Activated T-cell treated with anti-CD3 and anti-CD28 coated beads, Interleukin-2, amount 50 U/mL, for 24 hours (primary cell): ENCODE measurements around the gene SLC6A15.
A peak's percentile ranks its signal among the peaks of the same experiment; 100 is the strongest.

ENCODE experiments used
- DNase-seq: peaks from one replicate; pipeline ENCODE4 v3.0.0-alpha.2; 2020
- H3K27ac Mint-ChIP-seq: 2 replicates; pipeline ENCODE4 v1.8.0; 2020; ENCODE audit warnings: mild to moderate bottlenecking, mixed read lengths
- H3K27me3 Mint-ChIP-seq: 2 replicates; pipeline ENCODE4 v1.8.0; 2020; ENCODE audit warnings: mixed read lengths
- H3K36me3 Mint-ChIP-seq: 2 replicates; pipeline ENCODE4 v1.8.0; 2020; ENCODE audit warnings: low read depth, mixed read lengths
- H3K4me1 Mint-ChIP-seq: 2 replicates; pipeline ENCODE4 v1.8.0; 2020; ENCODE audit warnings: low read depth, mixed read lengths
- H3K4me3 Mint-ChIP-seq: 2 replicates; pipeline ENCODE4 v1.8.0; 2020; ENCODE audit warnings: mild to moderate bottlenecking, moderate library complexity, mixed read lengths
- H3K9me3 Mint-ChIP-seq: 2 replicates; pipeline ENCODE4 v1.8.0; 2020; ENCODE audit warnings: mixed read lengths

Gene SLC6A15

GRCh38 chr12:84910549-84911241, 1.9 kb downstream of the SLC6A15 start:
- H3K27me3 Mint-ChIP-seq, result peaks cover 44% of the 10 kb centered on the region
- no peak for DNase-seq
- peaks cover 17% of the 10 kb centered on the region for H3K4me1 Mint-ChIP-seq
- no peaks in the 10 kb centered on the region for H3K9me3 Mint-ChIP-seq
- no peak overlapping the region for H3K27ac Mint-ChIP-seq
- peak overlapping the region; percentile 67 for H3K4me3 Mint-ChIP-seq
- H3K36me3 Mint-ChIP-seq, result no peaks in the 10 kb centered on the region

DNA sequence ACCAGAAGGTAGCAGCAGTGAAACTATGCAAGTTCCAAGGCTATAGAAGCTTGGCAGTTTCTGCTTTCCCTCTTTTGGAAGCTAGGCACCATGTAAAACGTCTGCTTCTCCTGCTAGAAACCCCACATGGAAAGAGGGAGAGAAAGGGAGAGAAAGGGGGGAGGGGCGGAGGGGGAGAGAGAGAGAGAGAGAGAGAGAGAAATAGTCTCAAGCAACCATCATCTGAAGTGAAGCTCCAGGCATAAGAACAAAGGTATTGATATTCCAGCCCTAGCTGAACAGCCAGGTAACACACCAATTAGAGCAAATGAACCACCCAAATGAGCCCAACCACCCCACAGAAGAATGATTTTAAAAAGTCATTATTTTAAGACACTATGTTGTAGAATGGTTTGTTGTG, 8.5 kb downstream of the SLC6A15 start:
- H3K4me1 Mint-ChIP-seq, result no peaks in the 10 kb centered on the region
- no peak overlapping the region for H3K27ac Mint-ChIP-seq
- H3K4me3 Mint-ChIP-seq, result no peak overlapping the region
- no peaks in the 10 kb centered on the region for H3K36me3 Mint-ChIP-seq
- H3K9me3 Mint-ChIP-seq, result no peaks in the 10 kb centered on the region
- no peak for DNase-seq
- no peaks in the 10 kb centered on the region for H3K27me3 Mint-ChIP-seq

GRCh38 chr12:84891106-84891838, 21.3 kb downstream of the SLC6A15 start:
- Mint-ChIP-seq H3K9me3 (no peaks in the 10 kb centered on the region), H3K36me3 (no peaks in the 10 kb centered on the region), H3K27ac (no peak overlapping the region), H3K4me1 (no peaks in the 10 kb centered on the region), H3K4me3 (no peak overlapping the region), H3K27me3 (no peaks in the 10 kb centered on the region)
- no peak for DNase-seq

DNA sequence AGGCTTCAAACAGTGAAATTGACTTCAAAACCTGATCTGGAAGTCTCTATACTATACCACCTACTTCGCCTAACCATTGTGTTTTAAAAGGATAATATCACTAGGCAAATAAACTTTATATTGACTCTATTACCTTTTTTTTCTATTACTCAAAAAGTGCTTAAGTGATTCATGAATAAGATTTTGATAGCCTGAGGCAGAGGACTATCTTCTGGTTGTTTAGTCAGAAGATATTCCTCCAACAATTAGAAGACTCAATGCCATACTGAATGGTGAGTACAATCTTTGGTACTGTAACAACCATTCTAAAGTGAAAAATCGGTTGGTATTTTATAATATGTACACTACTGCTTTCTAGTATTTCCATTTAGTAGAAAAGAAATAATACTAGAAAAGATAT, 22.8 kb downstream of the SLC6A15 start:
- no peak for DNase-seq
- Mint-ChIP-seq H3K9me3 (no peaks in the 10 kb centered on the region), H3K36me3 (no peaks in the 10 kb centered on the region), H3K4me1 (no peaks in the 10 kb centered on the region), H3K27ac (no peak overlapping the region), H3K4me3 (no peak overlapping the region), H3K27me3 (no peaks in the 10 kb centered on the region)

DNA sequence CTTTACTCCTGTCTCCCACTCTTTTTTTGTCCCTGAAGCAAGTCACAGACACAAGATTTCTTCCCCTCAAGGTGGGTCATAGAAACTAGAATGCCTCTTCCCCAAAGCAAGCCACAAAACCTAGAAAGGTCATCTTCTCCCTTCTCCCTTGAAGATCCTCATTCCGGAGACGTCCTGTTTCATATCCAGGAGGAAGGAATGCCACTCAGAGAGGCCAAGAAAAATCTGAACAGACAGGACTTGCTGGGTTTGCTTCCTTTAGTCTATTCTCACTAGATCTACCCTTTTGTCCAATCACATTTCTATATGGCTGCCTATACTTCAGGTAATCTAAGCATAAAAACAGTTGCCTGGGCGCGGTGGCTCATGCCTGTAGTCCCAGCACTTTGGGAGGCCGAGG, 23.7 kb downstream of the SLC6A15 start:
- Mint-ChIP-seq H3K27ac (no peak overlapping the region), H3K36me3 (no peaks in the 10 kb centered on the region), H3K4me1 (no peaks in the 10 kb centered on the region), H3K9me3 (no peaks in the 10 kb centered on the region), H3K27me3 (no peaks in the 10 kb centered on the region), H3K4me3 (no peak overlapping the region)
- DNase-seq, result no peak

- Mint-ChIP-seq H3K36me3 (no peaks in the 10 kb centered on the region), H3K27me3 (peaks cover 3% of the 10 kb centered on the region), H3K4me1 (no peaks in the 10 kb centered on the region), H3K4me3 (no peak overlapping the region), H3K9me3 (no peaks in the 10 kb centered on the region), H3K27ac (no peak overlapping the region)
- DNase-seq, result no peak
Measured at GRCh38 chr12:84877340-84877739, 35.3 kb downstream of the SLC6A15 start.

- no peaks in the 10 kb centered on the region for H3K9me3 Mint-ChIP-seq
- no peaks in the 10 kb centered on the region for H3K4me1 Mint-ChIP-seq
- no peak overlapping the region for H3K27ac Mint-ChIP-seq
- no peaks in the 10 kb centered on the region for H3K36me3 Mint-ChIP-seq
- H3K27me3 Mint-ChIP-seq, result peaks cover 3% of the 10 kb centered on the region
- H3K4me3 Mint-ChIP-seq, result no peak overlapping the region
- DNase-seq, result no peak
Measured at GRCh38 chr12:84875241-84875640, 37.4 kb downstream of the SLC6A15 start.

DNA sequence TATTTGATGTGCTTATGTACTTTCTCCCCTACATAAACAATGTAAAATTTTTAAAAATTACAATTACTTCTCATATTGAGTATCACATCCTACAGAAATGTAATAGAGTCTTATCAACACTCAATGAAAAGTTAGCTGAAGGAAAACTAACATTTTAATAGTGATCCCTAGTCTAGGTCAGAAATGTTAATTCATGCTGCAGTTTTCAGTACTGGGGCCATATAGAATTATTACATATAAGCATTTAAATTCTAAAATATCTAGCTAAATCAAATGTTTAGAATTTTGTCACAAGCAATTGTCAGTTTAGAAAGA, 37.8 kb downstream of the SLC6A15 start:
- Mint-ChIP-seq H3K9me3 (no peaks in the 10 kb centered on the region), H3K4me1 (no peaks in the 10 kb centered on the region)

GRCh38 chr12:84874125-84874824, 38.3 kb downstream of the SLC6A15 start:
- DNase-seq, result no peak
- H3K9me3 Mint-ChIP-seq, result no peaks in the 10 kb centered on the region
- no peaks in the 10 kb centered on the region for H3K36me3 Mint-ChIP-seq

More for the DNA sequence above, 37.8 kb downstream of the SLC6A15 start:
- Mint-ChIP-seq H3K36me3 (no peaks in the 10 kb centered on the region), H3K27me3 (peaks cover 3% of the 10 kb centered on the region), H3K4me3 (no peak overlapping the region), H3K27ac (no peak overlapping the region)
- DNase-seq, result no peak

DNA sequence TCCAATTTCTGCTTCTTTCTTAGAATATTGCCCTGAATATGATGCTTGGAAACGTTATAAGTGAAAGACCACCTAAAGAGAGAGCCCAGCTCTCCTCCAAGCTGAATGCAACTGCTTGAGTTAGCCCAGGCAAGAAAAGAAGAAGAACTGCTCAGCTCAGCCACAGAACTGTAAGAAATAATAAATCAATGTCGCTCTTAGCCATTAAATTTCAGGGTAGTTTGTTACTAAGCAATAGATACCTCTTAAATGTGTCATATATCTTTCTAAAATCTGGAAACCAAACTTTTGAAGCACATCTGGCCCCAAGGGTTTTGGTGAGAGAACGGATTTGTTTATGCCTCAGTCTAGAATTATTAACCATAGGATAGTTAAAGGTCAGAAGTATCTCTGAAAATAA, 50.4 kb downstream of the SLC6A15 start:
- no peaks in the 10 kb centered on the region for H3K36me3 Mint-ChIP-seq
- H3K4me1 Mint-ChIP-seq, result no peaks in the 10 kb centered on the region
- H3K27ac Mint-ChIP-seq, result no peak overlapping the region
- H3K27me3 Mint-ChIP-seq, result peaks cover 9% of the 10 kb centered on the region
- no peaks in the 10 kb centered on the region for H3K9me3 Mint-ChIP-seq
- no peak overlapping the region for H3K4me3 Mint-ChIP-seq
- no peak for DNase-seq

More at GRCh38 chr12:84874125-84874824, 38.3 kb downstream of the SLC6A15 start:
- Mint-ChIP-seq H3K27ac (no peak overlapping the region), H3K4me1 (no peaks in the 10 kb centered on the region), H3K27me3 (peaks cover 3% of the 10 kb centered on the region), H3K4me3 (no peak overlapping the region)

DNA sequence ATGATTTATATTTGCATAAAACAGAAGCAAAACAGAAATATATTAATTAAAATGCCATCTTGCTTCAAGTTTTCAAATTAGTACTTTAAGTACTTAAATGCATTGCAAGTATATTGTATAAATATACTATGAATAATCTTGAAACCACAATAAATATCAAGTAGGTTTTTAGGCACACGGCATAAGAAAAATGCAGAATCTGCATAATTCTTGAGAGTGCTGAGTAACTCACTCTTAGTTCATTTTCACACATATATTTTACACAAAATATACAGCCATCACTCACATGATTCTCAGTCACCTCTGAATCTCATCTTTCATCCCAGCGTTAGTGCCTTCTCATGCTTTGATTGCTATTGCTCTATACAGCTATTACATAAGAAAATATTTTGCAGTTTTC, 51.9 kb downstream of the SLC6A15 start:
- Mint-ChIP-seq H3K27ac (no peak overlapping the region), H3K4me3 (no peak overlapping the region), H3K27me3 (peaks cover 19% of the 10 kb centered on the region), H3K4me1 (no peaks in the 10 kb centered on the region), H3K36me3 (no peaks in the 10 kb centered on the region), H3K9me3 (no peaks in the 10 kb centered on the region)
- DNase-seq, result no peak

DNA sequence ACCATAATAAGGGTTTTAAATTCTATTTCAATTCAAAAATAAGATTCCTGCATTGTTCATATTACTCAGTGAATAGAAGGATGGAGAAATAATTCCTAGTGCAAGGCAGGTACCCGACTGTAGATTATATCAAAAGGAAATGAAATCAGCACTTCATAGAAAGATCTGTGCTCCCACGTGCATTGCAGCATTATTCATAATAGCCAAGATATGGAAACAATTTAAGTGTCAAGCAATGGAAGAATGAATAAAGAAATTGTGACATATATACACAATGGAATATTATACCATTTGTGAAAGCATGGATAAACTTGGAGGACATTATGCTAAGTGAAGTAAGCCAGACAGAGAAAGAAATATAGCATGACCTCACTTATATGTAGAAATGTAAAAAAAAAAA, 53.8 kb downstream of the SLC6A15 start:
- no peaks in the 10 kb centered on the region for H3K9me3 Mint-ChIP-seq
- H3K27ac Mint-ChIP-seq, result no peak overlapping the region
- peaks cover 18% of the 10 kb centered on the region for H3K27me3 Mint-ChIP-seq
- H3K4me1 Mint-ChIP-seq, result no peaks in the 10 kb centered on the region
- no peak for DNase-seq
- H3K4me3 Mint-ChIP-seq, result no peak overlapping the region
- H3K36me3 Mint-ChIP-seq, result no peaks in the 10 kb centered on the region

DNA sequence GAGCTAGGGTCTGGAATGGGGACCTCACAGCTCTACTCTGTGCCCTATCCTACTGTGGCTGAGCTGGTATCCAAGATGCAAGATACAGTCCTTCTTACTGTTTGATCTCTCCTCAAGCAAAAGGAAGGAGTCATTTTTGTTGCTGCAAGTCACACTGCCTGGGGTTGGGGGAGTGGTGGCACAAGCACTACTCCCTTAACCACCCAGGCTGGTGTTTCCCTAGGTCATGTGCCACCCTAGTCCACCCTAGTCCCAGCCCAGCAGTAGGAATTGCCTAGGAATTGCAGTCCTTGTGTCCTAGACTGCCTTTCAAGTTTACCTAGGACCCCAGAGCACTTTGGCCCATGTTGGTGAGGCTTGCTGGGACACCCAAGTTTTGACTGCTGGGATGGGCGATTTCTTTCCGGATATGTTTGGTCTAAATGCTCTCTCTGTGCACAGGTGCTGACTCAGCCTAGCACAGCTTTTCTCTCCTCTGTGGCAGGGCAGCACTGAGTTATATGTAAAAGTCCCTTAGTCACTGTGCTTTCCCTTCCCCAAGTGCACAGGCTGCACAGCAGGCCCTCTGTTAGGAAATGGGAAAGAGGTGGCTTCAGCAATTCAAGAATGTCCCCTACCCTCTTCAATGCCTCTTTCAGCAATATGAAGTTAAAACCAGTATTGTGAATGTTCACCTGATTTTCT, 54.9 kb downstream of the SLC6A15 start:
- H3K27ac Mint-ChIP-seq, result no peak overlapping the region
- no peak overlapping the region for H3K4me3 Mint-ChIP-seq
- H3K36me3 Mint-ChIP-seq, result no peaks in the 10 kb centered on the region
- H3K27me3 Mint-ChIP-seq, result peaks cover 18% of the 10 kb centered on the region
- no peaks in the 10 kb centered on the region for H3K4me1 Mint-ChIP-seq
- no peak for DNase-seq
- no peaks in the 10 kb centered on the region for H3K9me3 Mint-ChIP-seq

- H3K9me3 Mint-ChIP-seq, result peaks cover 2% of the 10 kb centered on the region
- H3K27me3 Mint-ChIP-seq, result peaks cover 18% of the 10 kb centered on the region
- DNase-seq, result no peak
- H3K4me3 Mint-ChIP-seq, result no peak overlapping the region
- no peaks in the 10 kb centered on the region for H3K36me3 Mint-ChIP-seq
- no peaks in the 10 kb centered on the region for H3K4me1 Mint-ChIP-seq
- no peak overlapping the region for H3K27ac Mint-ChIP-seq
Measured at GRCh38 chr12:84856156-84856900, 56.3 kb downstream of the SLC6A15 start.
